Ovary (tissue), 9 donors: Measurements from ENCODE around the gene EXO5. TPM values are rescaled to one million over a fixed set of nuclear protein-coding genes. Genes with fewer than 3 reads are reported as not detected.
"Not testable (repeated sequence)": the region's sequence is repeated elsewhere in the genome, so short reads cannot be mapped to it uniquely, and the experiment has no call there.

Experiments used
- DNase-seq, 5 donors: peaks; one replicate each; pipeline ENCODE4 v3.0.0-alpha.2; 2019 to 2020
- H3K27ac ChIP-seq, 2 donors: fragments of 200-600 bp; one replicate each; pipeline versions ENCODE4 v1.5.1 to v1.8.0; 2019 to 2022
- H3K27me3 ChIP-seq: fragments of 200-600 bp; one replicate; pipeline ENCODE4 v1.8.0; 2022
- H3K36me3 ChIP-seq: fragments of 200-600 bp; sonication (generic); one replicate; pipeline ENCODE4 v1.5.1; 2019
- H3K4me1 ChIP-seq: one replicate; pipeline ENCODE4 v1.8.1; 2013; ENCODE audit warnings: mild to moderate bottlenecking, moderate library complexity; ENCODE audit not compliant: insufficient read depth
- H3K4me3 ChIP-seq: fragments of 200-600 bp; sonication (generic); one replicate; pipeline ENCODE4 v1.5.1; 2017
- H3K9me3 ChIP-seq, 2 donors: fragments of 200-600 bp in 1 of 2; sonication (generic) in 1 of 2; one replicate each; pipeline versions ENCODE4 v1.5.1 to v1.8.1; 2013 to 2019; ENCODE audit warnings: mild to moderate bottlenecking in 1 of 2, moderate library complexity in 1 of 2
- CTCF ChIP-seq, 3 donors: fragments of 450-650 bp in 2 of 3; fragments of 200-600 bp in 1 of 3; IDR thresholded peaks; one replicate each; pipeline versions ENCODE4 v1.5.1 to v1.8.0; 2016 to 2022; ENCODE audit warnings: antibody characterized with exemption in 3 of 3, mild to moderate bottlenecking in 1 of 3
- EP300 ChIP-seq: sonication (generic); formaldehyde crosslinking; IDR thresholded peaks from one replicate; pipeline ENCODE4 v1.6.1; 2017; ENCODE audit warnings: antibody characterized with exemption
- POLR2A ChIP-seq: fragments of 450-650 bp; IDR thresholded peaks from one replicate; pipeline ENCODE4 v1.6.1; 2017; ENCODE audit warnings: antibody characterized with exemption, mild to moderate bottlenecking, moderate library complexity
- WGBS, 3 donors: extraction: QIAGEN DNeasy Blood & Tissue Kit in 1 of 3; methylation state at CpG; one replicate each; pipeline versions ENCODE4 v1.1.5 to v1.1.7; 2013 to 2017; 5-methylcytosine and 5-hydroxymethylcytosine counted together
- intact Hi-C, 4 donors: fragments of 100-400 bp; cut with DNase I; formaldehyde crosslinking; loops; one replicate each; pipeline versions ENCODE4 v1.11.0 to v1.15.1; 2022 to 2023
- polyA plus RNA-seq, 2 donors: library from polyadenylated mRNA; stranded (reverse); fragments of 200-250 nt in 1 of 2; fragments of 350-450 nt in 1 of 2; fragmentation: Illumina TruSeq in 1 of 2; extraction: RNeasy Lipid Tissue Mini Kit (QIAGEN cat#74804) in 1 of 2; gene quantifications; one replicate each; pipeline ENCODE4 v1.2.3, GENCODE V29; 2013 to 2014
- total RNA-seq, 7 donors: library from RNA; depleted of rRNA in 2 of 7; stranded (reverse); fragments of >200 nt in 2 of 7; fragmentation: NEBNext Ultra II Directional in 3 of 7; extraction: Animal tissue kit (Norgen Biotek cat#: 25700) in 3 of 7; gene quantifications; one replicate each; pipeline versions ENCODE4 v1.1.0 to v1.2.4, GENCODE V29; 2016 to 2023
- donor health status: DM: no; HTN: no; CAD: no; lungs with moderate emphysema.
- donor health status: DM: no; HTN: no; CAD: no.
- donor health status: Bipolar disorder and iron deficiency.
- donor health status: DM: yes; HTN: yes; CAD: no.
- donor health status: DM: no; HTN: no; CAD: no.
- donor health status: DM: yes; HTN: yes; CAD: no.

The EXO5 gene
- total and polyA plus RNA-seq, 9 donors = 3.7 to 8.7 (median 6.7) TPM

- WGBS, 3 donors = 97 to 98% (median 98%) methylated on average over 4 of the region's 4 CpGs
- Histone ChIP-seq H3K4me3 (no peak overlapping the region), H3K36me3 (no peaks in the 10 kb centered on the region), H3K27ac (no peak overlapping the region), H3K4me1 (no peaks in the 10 kb centered on the region), H3K9me3 (peaks cover 3 to 21% of the 10 kb centered on the region in 2 donors), H3K27me3 (no peaks in the 10 kb centered on the region)
- intact Hi-C loops = no loop called here
- no peak for DNase-seq
- TF ChIP-seq POLR2A (no peak), EP300 (no peak), CTCF (IDR thresholded peaks at IDR 0.05) (no peak)
Observed at GRCh38 chr1:40495315-40495903, 13.2 kb upstream of the EXO5 start.

- H3K36me3 ChIP-seq, H3K27ac ChIP-seq, H3K4me1 ChIP-seq, H3K27me3 ChIP-seq, DNase-seq, intact Hi-C loops, H3K4me3 ChIP-seq: not testable (repeated sequence)
- WGBS, 3 donors = 97 to 99% (median 98%) methylated on average over 4 of the region's 4 CpGs
- H3K9me3 ChIP-seq = peaks cover 0 to 14% of the 10 kb centered on the region in 2 donors
Observed at GRCh38 chr1:40502651-40503050, 5.9 kb upstream of the EXO5 start.

GRCh38 chr1:40507973-40508372, 594 bp upstream of the EXO5 start:
- Histone ChIP-seq H3K27ac (peak overlapping the region in 1 of 2 donors; percentile 35), H3K4me3 (peak overlapping the region; percentile 55), H3K4me1 (peaks cover 3% of the 10 kb centered on the region), H3K27me3 (no peaks in the 10 kb centered on the region), H3K9me3 (peaks cover 0 to 4% of the 10 kb centered on the region in 2 donors), H3K36me3 (no peaks in the 10 kb centered on the region)
- no peak for DNase-seq
- no peak for TF ChIP-seq POLR2A
- TF ChIP-seq CTCF (IDR thresholded peaks at IDR 0.05) = no peak
- TF ChIP-seq EP300 = no peak
- WGBS, 3 donors = 62 to 66% (median 63%) methylated on average over 6 of the region's 6 CpGs
- intact Hi-C loops = no loop called here

- no peaks in the 10 kb centered on the region for H3K4me1 ChIP-seq
- DNase-seq = no peak
- intact Hi-C loops = no loop called here
- no peak overlapping the region for H3K4me3 ChIP-seq
- TF ChIP-seq CTCF (IDR thresholded peaks at IDR 0.05) = no peak
- TF ChIP-seq POLR2A = no peak
- no peak for TF ChIP-seq EP300
- H3K9me3 ChIP-seq = peaks cover 0 to 4% of the 10 kb centered on the region in 2 donors
- WGBS, 3 donors = 74 to 84% (median 83%) methylated on average over 2 of the region's 2 CpGs
- H3K27me3 ChIP-seq = no peaks in the 10 kb centered on the region
- no peak overlapping the region for H3K27ac ChIP-seq
- no peaks in the 10 kb centered on the region for H3K36me3 ChIP-seq
Observed at GRCh38 chr1:40519517-40519916, 10.9 kb downstream of the EXO5 start.

GRCh38 chr1:40530735-40531380, 22.3 kb downstream of the EXO5 start:
- peak overlapping the region; percentile 54 for H3K4me3 ChIP-seq
- no peak for TF ChIP-seq POLR2A
- TF ChIP-seq CTCF (IDR thresholded peaks at IDR 0.05) = no peak
- no peak for TF ChIP-seq EP300
- peak overlapping the region; percentile 22 to 80 for H3K27ac ChIP-seq
- no peaks in the 10 kb centered on the region for H3K27me3 ChIP-seq
- no peaks in the 10 kb centered on the region for H3K9me3 ChIP-seq
- no peaks in the 10 kb centered on the region for H3K4me1 ChIP-seq
- intact Hi-C loops = no loop called here
- no peaks in the 10 kb centered on the region for H3K36me3 ChIP-seq
- no peak for DNase-seq
- 21 to 31% (median 26%) methylated on average over 5 of the region's 5 CpGs for WGBS, 3 donors
